ENCODE results near the gene CACNA1F.

GRCh38 chrX:49238735-49239134, 5.6 kb upstream of the CACNA1F start:
- no peak for TF ChIP-seq CTCF (IDR thresholded peaks at IDR 0.05; ENCODE audit: low read length)
- TF ChIP-seq EZH2 (IDR thresholded peaks at IDR 0.05; ENCODE audit: borderline replicate concordance, low read length), result no peak

All from OCI-LY1 (cell line).